ES-I3 (cell line): ENCODE measurements around the gene ADGRV1.
"Not testable (repeated sequence)": the region's sequence is repeated elsewhere in the genome, so short reads cannot be mapped to it uniquely, and the experiment has no call there.

Experiments
- H3K36me3 ChIP-seq: 2 replicates; pipeline ENCODE4 v1.6.1; 2013; ENCODE audit warnings: mild to moderate bottlenecking, low read length, control low read depth, moderate library complexity; ENCODE audit not compliant: insufficient read depth
- H3K4me1 ChIP-seq: 2 replicates; pipeline ENCODE4 v1.6.1; 2013; ENCODE audit warnings: mild to moderate bottlenecking, control low read depth, low read length; ENCODE audit not compliant: insufficient read depth
- H3K9ac ChIP-seq: 2 replicates; pipeline ENCODE4 v1.6.1; 2013; ENCODE audit warnings: low read depth, mild to moderate bottlenecking, low read length, moderate library complexity
- H3K9me3 ChIP-seq: 2 replicates; pipeline ENCODE4 v1.6.1; 2013; ENCODE audit warnings: mild to moderate bottlenecking, low read length, moderate library complexity; ENCODE audit not compliant: control insufficient read depth, insufficient read depth

Gene ADGRV1

GRCh38 chr5:90967443-90967842 lies 408.8 kb downstream of the ADGRV1 start:
- no peak overlapping the region for H3K9ac ChIP-seq
- H3K9me3 ChIP-seq: peaks cover 9% of the 10 kb centered on the region
- no peaks in the 10 kb centered on the region for H3K36me3 ChIP-seq
- no peaks in the 10 kb centered on the region for H3K4me1 ChIP-seq

DNA sequence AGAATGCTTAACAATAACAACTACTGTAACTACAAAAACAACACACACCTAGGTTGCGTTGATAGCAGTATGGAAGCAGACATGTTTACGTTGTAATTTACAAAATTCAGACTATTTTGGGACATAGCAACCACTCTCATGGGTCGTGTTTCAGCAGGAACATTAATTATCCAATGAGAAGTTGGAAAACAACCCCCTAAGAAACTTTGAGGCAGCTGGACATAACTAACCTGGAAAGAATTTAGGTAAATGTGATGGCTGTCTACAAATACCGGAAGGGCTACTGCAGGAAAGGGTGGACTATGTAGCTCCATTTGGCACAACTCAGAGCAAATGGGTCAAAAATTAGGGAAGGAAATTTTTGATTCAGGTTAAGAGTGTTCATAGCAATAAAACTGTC lies 409.3 kb downstream of the ADGRV1 start:
- no peaks in the 10 kb centered on the region for H3K4me1 ChIP-seq
- peaks cover 9% of the 10 kb centered on the region for H3K9me3 ChIP-seq
- no peaks in the 10 kb centered on the region for H3K36me3 ChIP-seq
- no peak overlapping the region for H3K9ac ChIP-seq

GRCh38 chr5:90968319-90968718 lies 409.7 kb downstream of the ADGRV1 start:
- no peak overlapping the region for H3K9ac ChIP-seq
- H3K36me3 ChIP-seq: no peaks in the 10 kb centered on the region
- no peaks in the 10 kb centered on the region for H3K4me1 ChIP-seq
- peaks cover 9% of the 10 kb centered on the region for H3K9me3 ChIP-seq

DNA sequence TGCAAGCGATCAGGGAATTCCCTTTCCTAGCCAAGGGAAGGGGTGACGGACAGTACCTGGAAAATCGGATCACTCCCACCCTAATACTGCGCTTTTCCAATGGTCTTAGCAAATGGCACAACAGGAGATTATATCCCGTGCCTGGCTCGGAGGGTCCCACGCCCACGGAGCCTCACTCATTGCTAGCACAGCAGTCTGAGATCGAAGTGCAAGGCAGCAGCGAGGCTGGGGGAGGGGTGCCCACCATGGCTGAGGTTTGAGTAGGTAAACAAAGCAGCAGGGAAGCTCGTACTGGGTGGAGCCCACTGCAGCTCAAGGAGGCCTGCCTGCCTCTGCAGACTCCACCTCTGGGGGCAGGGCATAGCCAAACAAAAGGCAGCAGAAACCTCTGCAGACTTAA lies 411.3 kb downstream of the ADGRV1 start:
- not testable (repeated sequence) for H3K36me3 ChIP-seq, H3K9ac ChIP-seq, H3K9me3 ChIP-seq, H3K4me1 ChIP-seq

DNA sequence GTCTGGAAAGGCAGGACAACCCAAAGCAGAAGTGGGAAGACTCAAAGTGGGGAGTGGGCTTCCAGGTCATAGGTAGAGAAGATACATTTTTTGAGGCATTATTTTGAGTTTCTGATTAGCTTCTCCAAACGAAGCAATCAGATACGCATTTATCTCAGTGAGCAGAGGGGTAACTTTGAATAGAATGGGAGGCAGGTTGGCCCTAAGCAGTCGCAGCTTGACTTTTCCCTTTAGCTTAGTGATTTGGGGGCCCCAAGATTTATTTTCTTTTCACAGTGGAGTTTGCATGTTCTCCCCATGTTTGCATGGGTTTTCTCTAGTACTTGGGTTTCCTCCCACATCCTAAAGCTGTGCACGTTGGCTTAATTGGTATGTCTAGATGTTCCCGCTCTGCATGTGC lies 422.6 kb downstream of the ADGRV1 start:
- Histone ChIP-seq H3K36me3 (no peaks in the 10 kb centered on the region; the same call in 1 of the 2 replicates), H3K9ac (no peak overlapping the region), H3K4me1 (no peaks in the 10 kb centered on the region), H3K9me3 (no peaks in the 10 kb centered on the region)

DNA sequence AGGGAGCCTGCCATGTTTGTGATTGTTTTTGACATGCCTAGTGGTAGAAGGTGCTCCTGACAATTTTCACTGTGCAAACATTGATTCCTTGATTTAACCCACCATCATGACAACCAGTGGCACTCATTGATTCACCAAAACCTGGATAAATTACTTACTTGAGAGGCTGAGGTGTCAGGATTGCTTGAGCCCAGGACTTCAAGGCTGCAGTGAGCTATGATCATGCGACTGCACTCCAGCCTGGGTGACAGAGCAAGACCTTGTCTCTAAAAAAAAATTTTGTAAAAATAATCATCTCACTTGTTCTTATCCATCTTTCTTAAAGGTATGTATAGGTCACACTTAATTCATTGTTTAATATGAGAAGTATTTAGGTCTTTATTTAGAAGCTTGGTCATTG lies 423.2 kb downstream of the ADGRV1 start:
- no peak overlapping the region for H3K9ac ChIP-seq
- H3K36me3 ChIP-seq: no peaks in the 10 kb centered on the region; the same call in 1 of the 2 replicates
- H3K9me3 ChIP-seq: no peaks in the 10 kb centered on the region
- no peaks in the 10 kb centered on the region for H3K4me1 ChIP-seq

- H3K9ac ChIP-seq: no peak overlapping the region
- no peaks in the 10 kb centered on the region for H3K9me3 ChIP-seq
- H3K4me1 ChIP-seq: no peaks in the 10 kb centered on the region
- no peaks in the 10 kb centered on the region; the same call in 1 of the 2 replicates for H3K36me3 ChIP-seq
Measured at GRCh38 chr5:90982576-90982975, 424.0 kb downstream of the ADGRV1 start.

DNA sequence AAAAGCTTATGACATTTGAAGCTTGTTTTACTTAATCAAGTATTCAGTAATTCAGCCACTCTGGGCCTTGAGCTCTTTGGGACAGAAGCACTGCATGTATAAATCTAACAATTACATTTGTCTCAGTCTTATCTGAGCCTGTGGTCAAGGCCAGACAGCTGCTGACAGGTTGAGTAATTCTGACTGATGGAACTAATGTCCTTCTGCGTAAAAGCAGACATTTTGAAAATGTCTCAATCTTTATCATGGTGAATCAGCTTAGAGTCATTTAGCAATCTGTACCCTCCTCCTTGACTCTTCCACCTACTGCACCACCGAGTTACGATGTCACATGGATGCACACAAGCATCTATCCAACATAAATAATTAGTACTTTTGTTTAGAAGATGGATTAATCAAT lies 424.6 kb downstream of the ADGRV1 start:
- H3K4me1 ChIP-seq: no peaks in the 10 kb centered on the region
- H3K9ac ChIP-seq: no peak overlapping the region
- H3K9me3 ChIP-seq: no peaks in the 10 kb centered on the region
- no peaks in the 10 kb centered on the region; the same call in 1 of the 2 replicates for H3K36me3 ChIP-seq

DNA sequence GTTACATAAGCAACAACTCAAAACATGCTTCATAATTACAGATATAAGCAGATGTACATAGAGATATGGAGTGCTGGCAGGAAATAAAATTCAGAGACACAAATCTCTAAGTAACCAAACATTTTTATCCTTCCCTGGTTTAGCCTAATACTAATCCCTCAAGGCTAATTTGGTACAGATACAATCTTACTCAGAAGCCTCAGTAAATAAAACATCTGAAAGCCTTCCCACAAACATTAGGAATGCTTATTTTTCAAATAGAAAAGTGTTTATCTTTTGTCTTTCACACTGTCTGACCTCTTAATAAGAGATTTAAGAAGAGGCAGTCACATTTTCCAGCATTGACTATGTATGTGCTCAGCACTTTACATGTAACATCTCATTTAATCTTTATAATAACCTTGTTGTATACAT lies 425.1 kb downstream of the ADGRV1 start:
- H3K9me3 ChIP-seq: no peaks in the 10 kb centered on the region
- no peaks in the 10 kb centered on the region for H3K4me1 ChIP-seq
- no peak overlapping the region for H3K9ac ChIP-seq
- no peaks in the 10 kb centered on the region; the same call in 1 of the 2 replicates for H3K36me3 ChIP-seq

GRCh38 chr5:90985341-90985740 lies 426.7 kb downstream of the ADGRV1 start:
- Histone ChIP-seq H3K9me3 (no peaks in the 10 kb centered on the region), H3K9ac (no peak overlapping the region), H3K36me3 (no peaks in the 10 kb centered on the region; the same call in 1 of the 2 replicates), H3K4me1 (no peaks in the 10 kb centered on the region)

DNA sequence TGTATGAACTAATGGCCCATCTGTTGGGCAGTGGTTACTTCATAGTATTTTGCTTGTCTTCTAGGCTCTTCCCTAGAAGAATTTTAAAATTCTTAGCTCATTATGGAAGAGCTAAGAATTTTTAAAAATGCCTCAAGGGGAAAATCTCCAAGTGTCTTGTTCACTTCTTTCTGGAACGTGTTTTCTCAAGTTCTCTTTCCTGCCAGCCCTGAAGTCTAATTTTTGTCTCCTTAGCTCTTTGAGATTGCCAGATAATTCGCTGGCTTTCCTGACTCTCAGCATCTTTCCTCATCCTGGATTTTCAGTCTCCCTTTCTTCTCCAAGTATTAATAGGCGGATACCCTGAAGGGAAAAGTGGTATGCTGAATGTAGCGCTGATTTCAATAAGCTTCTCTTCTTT lies 429.1 kb downstream of the ADGRV1 start:
- Histone ChIP-seq H3K9ac (no peak overlapping the region), H3K4me1 (no peaks in the 10 kb centered on the region), H3K9me3 (no peaks in the 10 kb centered on the region), H3K36me3 (no peaks in the 10 kb centered on the region; the same call in 1 of the 2 replicates)

DNA sequence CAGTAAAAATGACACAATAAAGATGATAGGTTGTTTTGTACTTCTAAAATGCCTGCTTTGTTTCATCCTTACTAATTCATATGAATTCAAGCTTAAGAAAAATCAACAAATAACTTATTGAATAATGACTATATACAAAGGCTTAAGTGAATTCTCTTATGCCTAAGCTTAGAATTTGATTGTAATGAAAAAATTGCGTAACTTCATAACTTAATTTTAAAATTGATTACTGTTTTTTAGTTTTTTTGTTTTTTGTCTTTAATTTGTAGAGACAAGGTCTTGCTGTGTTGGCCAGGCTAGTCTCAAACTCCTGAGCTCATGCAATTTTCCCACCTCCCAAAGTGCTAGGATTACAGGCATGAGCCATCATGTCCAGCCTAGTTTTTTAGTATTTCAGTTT lies 432.6 kb downstream of the ADGRV1 start:
- no peaks in the 10 kb centered on the region for H3K36me3 ChIP-seq

GRCh38 chr5:90994796-90995195 lies 436.2 kb downstream of the ADGRV1 start:
- Histone ChIP-seq H3K9ac (no peak overlapping the region), H3K9me3 (peaks cover 8% of the 10 kb centered on the region), H3K4me1 (no peaks in the 10 kb centered on the region), H3K36me3 (no peaks in the 10 kb centered on the region)

More for the DNA sequence above, 432.6 kb downstream of the ADGRV1 start:
- Histone ChIP-seq H3K9me3 (peaks cover 6% of the 10 kb centered on the region), H3K4me1 (no peaks in the 10 kb centered on the region), H3K9ac (no peak overlapping the region)

GRCh38 chr5:90996089-90996488 lies 437.5 kb downstream of the ADGRV1 start:
- Histone ChIP-seq H3K9me3 (peaks cover 8% of the 10 kb centered on the region), H3K4me1 (no peaks in the 10 kb centered on the region), H3K9ac (no peak overlapping the region), H3K36me3 (no peaks in the 10 kb centered on the region)

- no peaks in the 10 kb centered on the region for H3K4me1 ChIP-seq
- H3K9me3 ChIP-seq: peaks cover 8% of the 10 kb centered on the region
- H3K9ac ChIP-seq: no peak overlapping the region
- no peaks in the 10 kb centered on the region for H3K36me3 ChIP-seq
Measured at GRCh38 chr5:90997082-90997481, 438.5 kb downstream of the ADGRV1 start.

DNA sequence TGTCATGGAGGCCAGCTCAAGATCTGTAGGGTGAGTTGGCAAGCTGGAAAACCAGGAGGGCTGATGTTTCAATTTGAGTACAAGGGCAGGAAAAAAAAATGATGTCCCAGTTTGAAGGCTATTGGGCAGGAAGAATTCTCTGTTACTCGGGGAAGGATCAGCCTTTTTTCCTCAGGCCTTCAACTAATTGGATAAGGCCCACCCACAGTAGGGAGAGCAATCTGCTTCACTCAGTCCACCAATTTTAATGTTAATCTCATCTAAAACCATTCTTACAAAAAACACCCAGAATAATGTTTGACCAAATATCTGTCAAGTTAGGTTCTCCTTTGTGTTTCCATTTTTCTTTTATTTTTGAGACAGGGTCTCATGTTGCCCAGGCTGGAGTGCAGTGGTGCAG lies 442.1 kb downstream of the ADGRV1 start:
- no peak overlapping the region for H3K9ac ChIP-seq
- peaks cover 3% of the 10 kb centered on the region; the same call in 1 of the 2 replicates for H3K9me3 ChIP-seq
- no peaks in the 10 kb centered on the region for H3K4me1 ChIP-seq
- no peaks in the 10 kb centered on the region for H3K36me3 ChIP-seq
